Embryonic facial prominence (tissue), 1 donor: Measurements from ENCODE around the gene NBR1.
"Not testable (repeated sequence)": the region's sequence is repeated elsewhere in the genome, so short reads cannot be mapped to it uniquely, and the experiment has no call there.

Source experiments
- DNase-seq: peaks from one replicate; pipeline ENCODE4 v3.0.0-alpha.2; 2016; ENCODE audit errors: extremely low spot score

The NBR1 gene

DNA sequence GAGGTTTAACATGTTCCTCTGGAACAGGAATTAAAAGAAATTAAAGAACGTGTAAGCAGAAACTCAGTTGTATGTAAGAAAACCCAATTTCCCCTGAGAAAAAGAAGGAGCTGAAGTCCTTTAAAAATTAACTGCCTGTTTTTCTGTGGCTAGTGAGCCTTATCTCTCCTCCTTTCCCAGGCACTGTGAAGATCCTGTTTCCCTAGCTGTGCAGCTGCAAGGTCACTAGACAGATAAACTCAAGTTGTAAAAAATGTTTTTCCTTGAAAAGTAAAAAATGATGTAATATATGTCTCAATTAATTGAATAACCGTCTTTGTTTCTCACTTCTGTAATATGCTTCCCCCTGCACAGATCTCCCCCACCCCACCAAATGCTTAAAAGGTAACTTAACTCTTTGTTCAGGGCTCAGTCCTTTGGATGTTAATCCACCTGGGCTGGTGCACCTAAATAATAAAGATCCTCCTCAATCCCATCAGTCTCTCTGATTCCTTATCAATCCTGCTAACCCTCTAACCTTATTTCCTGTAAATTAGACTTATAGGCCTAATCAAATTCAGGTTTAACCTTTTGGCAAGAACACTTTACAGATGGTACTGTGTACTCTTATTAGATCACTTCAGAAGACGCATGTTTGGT is 17.7 kb upstream of the NBR1 start:
- not testable (repeated sequence) for DNase-seq

DNA sequence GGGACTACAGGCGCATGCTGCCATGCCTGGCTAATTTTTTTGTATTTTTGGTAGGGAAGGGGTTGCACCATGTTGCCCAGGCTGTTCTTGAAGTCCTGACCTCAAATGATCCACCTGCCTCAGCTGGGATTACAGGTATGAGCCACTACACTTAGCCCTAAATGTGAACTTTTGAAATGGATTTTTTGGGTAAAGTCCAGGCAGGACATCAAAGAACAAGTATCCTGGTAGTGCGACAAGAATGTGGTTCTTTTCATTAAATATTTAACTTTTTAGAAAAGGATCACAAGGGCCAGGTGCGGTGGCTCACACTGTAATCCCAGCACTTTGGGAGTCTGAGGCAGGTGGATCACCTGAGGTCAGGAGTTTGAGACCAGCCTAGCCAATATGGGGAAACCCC is 15.3 kb upstream of the NBR1 start:
- DNase-seq: no peak

DNA sequence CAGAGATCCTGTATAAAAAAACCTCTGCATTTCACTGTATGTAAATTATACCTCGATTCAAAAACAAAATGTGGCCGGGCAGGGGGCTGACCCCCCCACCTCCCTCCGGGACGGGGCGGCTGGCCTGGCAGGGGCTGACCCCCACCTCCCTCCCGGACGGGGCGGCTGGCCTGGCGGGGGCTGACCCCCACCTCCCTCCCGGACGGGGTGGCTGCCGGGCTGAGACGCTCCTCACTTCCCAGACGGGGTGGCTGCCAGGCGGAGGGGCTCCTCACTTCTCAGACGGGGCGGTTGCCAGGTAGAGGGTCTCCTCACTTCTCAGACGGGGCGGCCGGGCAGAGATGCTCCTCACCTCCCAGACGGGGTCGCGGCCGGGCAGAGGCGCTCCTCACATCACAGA is 11.8 kb upstream of the NBR1 start:
- DNase-seq: not testable (repeated sequence)

DNA sequence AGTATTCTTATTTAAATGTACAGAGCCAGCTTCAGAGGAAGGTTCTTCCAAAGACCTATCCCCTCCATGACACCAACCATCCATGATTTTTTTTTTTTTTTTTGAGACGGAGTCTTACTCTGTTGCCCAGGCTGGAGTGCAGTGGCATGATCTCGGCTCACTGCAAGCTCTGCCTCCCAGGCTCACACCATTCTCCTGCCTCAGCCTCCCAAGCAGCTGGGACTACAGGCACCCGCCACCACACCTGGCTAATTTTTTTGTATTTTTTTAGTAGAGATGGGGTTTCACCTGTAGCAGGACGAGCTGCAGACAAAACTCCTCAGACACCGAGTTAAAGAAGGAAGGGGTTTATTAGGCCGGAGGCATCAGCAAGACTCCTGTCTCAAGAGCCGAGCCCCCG is 11.1 kb upstream of the NBR1 start:
- DNase-seq: not testable (repeated sequence)

DNA sequence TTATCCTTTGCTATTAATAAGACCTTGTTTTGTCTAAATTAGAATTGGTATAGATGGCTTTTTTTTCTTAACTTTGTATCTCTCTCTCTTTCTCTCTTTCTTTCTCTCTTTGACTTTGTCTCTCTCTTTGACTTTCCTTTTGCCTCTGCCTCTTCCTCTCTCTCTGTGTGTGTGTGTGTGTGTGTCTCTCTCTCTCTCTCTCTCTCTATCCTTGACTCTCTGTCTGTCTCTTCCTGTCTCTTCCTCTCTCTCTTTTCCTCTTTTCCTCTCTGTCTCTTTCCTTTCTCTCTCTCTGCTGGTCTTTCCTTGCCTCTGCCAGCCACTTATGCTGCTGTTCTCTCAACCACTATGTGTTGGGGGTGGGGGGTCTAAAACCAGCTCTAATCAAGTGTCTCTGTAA is 5.0 kb upstream of the NBR1 start:
- not testable (repeated sequence) for DNase-seq

DNA sequence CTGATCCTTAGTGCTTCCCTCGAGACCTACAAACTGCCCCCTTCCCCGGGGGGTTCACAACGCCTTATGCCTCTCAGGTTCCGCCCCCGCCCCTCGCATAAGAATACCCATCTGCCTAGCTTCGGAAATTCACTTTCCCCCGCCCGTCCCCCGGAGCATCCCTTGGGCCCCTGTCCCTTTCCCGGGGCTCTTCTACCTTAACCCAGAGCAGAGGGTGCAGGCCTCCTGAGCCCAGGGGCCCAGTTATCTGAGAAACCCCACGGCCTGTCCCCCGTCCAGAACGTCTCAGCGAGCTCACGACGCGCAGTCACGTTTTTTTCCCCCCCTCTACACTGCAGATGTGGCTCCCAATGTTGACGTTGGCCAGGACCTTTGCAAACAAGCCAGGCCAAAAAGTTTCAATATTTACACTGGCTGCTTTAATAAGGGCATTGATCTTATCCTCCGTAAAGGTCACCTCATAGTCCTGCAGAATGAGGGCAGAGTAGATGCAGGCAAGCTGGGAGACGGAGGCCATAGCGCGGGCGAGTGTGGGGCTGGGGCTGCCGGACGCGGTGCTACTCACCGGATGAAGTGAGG is 1.4 kb upstream of the NBR1 start:
- no peak for DNase-seq

DNA sequence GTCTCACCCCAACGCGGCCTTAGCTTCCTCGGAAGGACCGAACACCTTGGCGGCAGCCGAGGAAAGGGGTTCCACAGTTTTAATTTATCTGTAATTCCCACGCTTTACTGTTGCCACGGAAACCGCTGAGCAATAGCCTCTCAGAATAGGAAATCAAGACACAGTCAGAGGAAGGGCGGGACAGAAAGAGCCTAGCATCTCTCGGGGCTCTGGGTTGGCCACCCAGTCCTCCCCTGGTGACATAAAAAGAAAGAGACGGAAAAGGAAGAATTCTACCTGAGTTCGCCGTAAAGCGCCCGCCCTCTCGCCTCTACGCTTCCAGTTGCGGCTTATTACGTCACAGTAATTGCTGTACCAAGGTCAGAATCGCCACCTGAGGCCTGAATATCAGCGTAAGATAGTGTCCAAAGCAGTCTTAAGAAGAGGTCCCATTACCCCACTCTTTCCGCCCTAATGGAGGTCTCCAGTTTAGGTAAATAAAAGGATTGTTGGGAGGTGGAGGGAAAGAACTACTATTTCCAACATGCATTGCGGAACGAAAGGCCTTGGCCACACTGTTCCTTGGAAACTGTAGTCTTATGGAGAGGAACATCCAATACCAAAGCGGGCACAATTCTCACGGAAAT is 761 bp upstream of the NBR1 start:
- DNase-seq: peak; percentile 97

DNA sequence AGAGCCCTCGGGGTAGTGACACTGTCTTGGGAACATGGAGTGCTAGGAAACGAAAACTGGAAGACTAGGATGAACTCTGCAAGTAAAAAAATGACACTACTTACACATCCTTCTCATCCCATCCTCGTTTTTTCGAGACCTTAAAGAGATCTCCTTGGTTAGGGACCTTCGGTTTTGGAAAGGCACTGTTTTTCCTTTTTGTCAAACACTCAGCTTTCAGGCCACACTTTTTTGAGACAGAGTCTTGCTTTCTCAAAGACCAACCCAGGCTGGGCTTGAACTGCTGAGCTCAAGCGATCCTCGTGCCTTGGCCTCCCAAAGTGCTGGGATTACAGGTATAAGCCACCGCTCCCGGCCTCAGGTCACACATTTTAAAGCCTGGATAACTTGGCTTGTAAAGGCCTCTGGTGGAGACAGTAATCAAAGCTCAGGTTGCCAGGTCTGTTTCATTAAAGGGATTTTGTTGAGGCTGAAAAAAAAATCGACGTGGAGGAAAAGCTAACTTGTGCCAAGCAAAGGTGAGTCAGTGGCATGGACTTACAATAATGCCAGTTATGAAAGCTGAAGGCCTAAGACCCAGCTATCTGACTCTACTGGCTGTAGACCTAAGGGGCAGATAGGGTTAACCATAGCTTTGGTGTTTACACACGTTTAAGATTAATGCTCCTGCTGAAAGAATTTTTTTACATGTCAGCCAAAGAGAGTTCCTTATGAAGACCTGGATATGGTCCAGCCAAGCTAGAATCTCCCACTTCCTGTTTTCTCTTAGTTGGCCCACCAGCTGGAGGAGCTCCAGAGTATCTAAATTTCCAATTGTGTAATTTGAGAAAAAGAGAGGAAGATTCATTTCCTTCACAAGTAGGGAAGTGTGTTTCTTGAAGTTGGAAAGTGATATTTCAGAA is 823 bp downstream of the NBR1 start:
- peak; percentile 31 for DNase-seq

DNA sequence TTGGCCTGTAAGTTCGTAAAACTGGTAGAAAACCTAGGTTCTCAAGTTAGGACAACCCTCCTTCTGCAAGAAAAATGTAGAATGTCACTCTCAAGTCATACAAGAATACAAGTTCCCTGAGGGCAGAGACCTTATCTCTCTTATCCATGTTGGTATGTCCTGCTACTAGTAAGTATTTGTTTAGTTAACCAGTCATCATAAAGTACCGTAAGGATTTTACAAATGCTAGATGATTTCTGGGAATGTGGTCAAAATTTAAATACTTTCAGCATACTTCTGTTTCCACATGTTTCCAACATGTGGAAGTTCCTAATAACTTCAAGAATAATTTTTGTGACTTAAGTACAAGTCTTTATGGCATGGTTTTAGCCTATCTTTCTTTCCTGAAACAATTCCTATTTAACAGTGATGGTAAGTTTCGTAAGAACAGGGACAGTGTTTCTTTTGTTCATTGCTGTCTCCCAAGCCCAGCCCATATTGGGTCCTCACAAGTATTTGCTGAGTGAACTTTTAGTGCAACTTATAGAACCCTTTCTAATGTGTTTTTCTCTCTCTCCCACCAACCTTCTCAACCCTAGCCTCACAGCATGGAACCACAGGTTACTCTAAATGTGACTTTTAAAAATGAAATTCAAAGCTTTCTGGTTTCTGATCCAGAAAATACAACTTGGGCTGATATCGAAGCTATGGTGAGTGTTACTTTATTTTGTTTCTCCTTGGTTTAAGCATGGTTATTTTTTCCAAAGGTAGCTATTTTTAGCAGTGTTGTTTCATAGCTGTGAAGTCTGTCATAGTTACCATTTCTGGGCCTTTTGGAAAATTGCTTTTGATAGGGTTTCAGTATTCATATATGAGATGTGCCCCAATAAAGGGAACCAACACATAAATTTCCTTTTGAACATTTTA is 4.5 kb downstream of the NBR1 start:
- DNase-seq: no peak

DNA sequence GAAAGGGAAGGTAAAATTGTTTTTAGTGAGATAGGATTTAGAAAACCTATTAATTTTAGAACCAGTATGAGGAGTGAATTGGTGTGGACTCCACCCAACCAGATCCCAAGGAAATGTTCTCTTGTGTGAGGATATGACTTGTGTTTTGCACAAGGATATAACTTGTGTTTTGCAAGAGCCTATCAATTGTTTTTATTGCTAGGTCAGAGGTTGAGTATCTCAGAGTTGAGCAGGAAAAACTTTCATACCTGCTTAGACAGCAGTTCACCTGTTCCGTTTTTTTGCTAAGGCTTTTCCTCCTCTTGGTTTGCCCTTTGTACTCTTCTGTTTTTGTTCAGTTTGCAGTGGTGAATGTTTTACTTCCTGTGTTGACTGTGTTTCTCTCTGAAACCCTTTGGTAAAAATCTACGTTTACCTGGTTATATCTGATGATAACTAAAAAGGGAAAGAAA is 5.1 kb downstream of the NBR1 start:
- DNase-seq: no peak

DNA sequence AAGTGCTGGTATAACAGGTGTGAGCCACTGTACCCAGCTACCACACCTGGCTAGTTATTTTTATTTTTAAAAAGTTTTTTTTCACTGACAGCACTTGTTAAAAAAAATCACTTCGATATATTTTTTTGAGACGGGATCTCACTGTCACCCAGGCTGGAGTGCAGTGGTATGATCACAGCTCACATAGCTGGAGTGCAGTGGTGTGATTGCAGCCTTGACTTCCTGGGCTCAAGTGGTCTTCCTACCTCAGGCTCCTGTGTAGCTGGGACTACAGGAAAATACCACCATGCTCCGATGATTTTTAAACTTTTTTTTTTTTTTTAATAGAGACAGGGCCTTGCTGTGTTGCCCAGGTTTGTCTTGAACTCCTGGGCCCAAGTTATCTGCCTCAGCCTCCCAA is 12.9 kb downstream of the NBR1 start:
- DNase-seq: no peak

DNA sequence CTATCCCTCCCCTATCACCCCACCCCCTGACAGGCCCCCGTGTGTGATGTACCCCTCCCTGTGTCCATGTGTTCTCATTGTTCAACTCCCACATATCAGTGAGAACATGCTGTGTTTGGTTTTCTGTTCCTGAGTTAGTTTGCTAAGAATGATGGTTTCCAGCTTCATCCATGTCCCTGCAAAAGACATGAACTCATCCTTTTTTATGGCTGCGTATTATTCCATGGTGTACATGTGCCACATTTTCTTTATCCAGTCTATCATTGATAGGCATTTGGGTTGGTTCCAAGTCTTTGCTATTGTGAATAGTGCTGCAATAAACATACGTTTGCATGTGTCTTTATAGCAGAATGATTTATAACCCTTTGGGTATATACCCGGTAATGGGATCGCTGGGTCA is 15.6 kb downstream of the NBR1 start:
- DNase-seq: not testable (repeated sequence)

DNA sequence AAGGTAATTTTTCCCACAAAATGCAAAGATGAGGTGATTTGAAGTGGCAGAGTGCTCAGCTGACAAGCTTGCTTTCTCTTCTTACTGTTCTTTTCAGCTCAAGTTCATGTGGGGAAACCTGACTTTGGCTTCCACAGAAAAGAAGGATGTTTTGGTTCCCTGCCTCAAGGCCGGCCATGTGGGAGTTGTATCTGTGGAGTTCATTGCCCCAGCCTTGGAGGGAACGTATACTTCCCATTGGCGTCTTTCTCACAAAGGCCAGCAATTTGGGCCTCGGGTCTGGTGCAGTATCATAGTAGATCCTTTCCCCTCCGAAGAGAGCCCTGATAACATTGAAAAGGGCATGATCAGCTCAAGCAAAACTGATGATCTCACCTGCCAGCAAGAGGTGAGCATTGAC is 22.2 kb downstream of the NBR1 start:
- no peak for DNase-seq

DNA sequence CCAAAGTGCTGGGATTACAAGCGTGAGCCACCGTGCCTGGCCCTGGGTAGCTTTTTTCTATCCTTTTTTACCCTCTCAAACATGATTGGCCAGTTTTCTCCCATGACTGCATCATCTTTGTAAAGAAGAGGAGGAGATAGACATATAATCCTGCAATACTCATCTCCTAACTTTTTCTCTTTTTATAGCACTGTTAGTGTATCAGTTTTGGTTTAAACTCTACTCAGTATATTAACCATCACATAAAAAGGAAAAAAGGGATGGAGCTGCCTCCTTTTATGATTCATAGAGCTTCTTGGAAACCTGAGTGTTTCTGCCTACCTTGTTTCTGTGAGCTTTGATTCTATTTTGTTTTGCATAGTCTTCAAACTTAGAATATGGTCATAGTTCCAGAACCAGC is 28.6 kb downstream of the NBR1 start:
- no peak for DNase-seq

DNA sequence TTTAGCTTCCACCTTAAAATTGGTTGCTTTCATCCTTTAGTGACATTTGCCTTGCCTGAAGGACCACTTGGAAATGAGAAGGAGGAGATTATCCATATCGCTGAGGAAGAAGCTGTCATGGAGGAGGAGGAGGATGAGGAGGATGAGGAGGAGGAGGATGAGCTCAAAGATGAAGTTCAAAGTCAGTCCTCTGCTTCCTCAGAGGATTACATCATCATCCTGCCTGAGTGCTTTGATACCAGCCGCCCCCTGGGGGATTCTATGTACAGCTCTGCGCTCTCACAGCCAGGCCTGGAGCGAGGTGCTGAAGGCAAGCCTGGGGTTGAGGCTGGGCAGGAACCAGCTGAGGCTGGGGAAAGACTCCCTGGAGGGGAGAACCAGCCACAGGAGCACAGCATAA is 29.1 kb downstream of the NBR1 start:
- no peak for DNase-seq

DNA sequence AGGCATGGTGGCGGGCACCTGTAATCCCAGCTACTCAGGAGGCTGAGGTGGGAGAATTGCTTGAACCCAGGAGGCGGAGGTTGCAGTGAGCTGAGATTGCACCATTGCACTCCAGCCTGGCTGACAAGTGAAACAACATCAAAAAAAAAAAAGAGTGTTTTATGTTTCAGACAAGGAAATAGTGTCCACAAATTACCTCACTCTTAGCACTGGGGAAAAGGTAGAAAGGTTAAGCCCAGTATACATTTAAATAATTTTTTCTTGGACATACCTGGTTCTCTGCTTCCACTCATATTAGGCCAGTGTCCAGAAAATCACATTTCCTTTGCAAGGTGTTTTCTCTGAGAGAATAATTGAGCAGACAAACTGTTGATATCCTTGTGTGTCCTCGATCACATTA is 32.0 kb downstream of the NBR1 start:
- not testable (repeated sequence) for DNase-seq

DNA sequence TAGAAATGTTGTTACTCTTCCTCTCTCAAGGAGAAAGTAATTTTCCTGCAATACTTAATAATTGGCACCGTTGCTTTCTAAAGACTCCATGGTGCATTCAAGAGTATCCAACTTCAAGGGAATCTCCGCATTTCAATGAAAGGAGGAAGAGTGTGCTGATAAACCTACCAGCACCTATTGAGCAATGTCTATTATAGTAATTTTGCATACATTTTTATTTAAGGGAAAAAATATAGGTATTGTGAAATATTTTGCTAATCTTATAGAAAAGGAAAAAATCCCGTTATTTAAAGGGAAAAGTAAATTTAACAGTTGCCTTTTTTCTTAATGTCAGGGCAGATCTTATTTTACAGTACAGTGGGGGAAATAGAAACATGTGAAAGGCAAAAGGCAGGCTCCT is 39.6 kb downstream of the NBR1 start:
- no peak for DNase-seq

DNA sequence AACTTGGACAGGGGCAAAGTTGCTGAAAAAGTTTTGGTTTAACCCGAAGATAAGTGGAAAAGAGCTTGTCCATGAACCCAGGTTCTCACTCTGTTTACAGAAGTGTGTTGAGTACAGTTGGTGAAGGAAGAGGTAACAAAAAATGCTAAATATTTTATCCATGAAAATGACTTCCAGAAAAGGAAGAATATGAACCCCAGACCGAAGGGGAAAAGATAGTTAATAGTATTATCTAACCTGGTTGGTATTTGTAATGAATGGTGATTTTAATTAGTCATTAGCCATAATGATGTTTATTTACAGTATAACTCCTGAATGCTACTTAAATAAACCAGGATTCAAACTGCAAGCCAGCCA is 40.1 kb downstream of the NBR1 start:
- no peak for DNase-seq

DNA sequence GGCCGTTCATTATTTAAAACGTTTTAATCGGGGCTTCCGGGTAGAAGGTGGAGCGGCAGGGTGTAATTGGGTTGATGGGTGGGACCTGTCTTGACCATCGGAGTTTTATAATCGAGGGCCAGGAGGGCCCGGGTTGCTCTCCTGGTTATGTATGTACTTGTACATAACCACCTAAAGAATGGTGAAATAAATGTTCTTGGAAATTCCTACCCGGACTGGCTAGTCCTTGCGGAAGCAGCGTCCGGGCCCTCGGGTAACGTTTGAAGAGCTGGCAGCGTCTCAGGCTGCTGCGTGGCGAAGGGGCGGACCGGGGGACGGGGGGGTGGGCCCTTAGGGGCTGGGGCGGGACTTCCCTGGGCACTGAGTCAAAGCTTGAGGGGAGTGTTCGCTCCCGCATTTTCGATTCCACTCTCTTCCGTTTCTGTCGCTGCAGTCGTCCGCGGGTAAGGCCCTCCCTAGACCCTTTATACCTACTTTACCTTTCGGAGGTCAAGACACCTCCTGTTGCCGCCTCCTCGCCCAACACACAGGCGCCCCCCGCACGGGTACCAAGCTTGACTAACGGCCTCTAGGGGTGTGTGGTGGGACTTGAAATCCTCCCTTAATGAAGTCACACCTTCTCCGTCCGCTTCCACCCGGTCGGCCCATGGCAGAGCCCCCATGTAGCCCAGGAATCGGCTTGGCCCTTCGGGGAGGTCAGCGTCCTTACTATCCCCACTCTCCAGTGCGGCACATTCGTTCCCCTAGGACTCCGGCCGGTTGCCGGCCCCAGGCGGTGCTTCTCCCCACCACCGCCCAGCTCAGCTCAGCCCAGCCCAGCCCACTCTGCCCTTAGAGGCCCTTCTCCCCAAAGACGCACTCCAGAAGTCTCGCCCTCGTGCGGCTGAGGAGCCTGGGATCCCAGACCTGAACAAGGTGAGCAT is 40.7 kb downstream of the NBR1 start, which contains the start of gene TMEM106A:
TSS of gene TMEM106A (plus strand) at position 396 of the 923 bp plus-strand sequence. CDS start 1,167 bp downstream, outside the sequence.
- peak; percentile 50 for DNase-seq
